SH-SY5Y (cell line): Measurements from ENCODE around the gene THRB.

Experiments used
- GATA2 ChIP-seq: IDR thresholded peaks from 2 replicates; pipeline ENCODE4 v1.6.1; 2011; ENCODE audit warnings: mild to moderate bottlenecking, low read depth, low read length
- GATA3 ChIP-seq: IDR thresholded peaks from 2 replicates; pipeline ENCODE4 v1.6.1; 2011; ENCODE audit warnings: low read depth, mild to moderate bottlenecking, low read length, moderate library complexity

DNA sequence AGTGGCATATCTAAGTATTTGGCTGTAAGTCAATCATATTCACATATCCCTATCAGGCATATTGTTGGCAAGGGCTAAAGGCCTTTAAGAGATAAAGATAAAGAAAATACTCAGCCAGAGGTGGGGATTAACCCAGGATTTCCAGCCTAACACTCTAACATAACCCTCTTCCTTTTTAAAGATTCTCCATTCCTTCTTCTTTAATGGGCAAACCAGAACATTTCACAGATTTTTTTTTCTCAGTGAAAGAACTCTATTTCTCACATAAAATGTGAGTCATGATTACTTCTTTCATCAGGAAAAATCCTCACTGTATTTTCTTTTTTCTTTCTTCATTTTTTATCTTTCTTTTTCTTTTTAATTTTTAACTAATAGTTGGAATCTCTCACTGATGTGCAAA lies 349.2 kb downstream of the THRB start:
- TF ChIP-seq GATA2 (no peak), GATA3 (no peak)
